ENCODE results near the gene MCFD2. TPM values are rescaled to one million over a fixed set of nuclear protein-coding genes. Genes with fewer than 3 reads are reported as not detected.
"Not testable (repeated sequence)": the region's sequence is repeated elsewhere in the genome, so short reads cannot be mapped to it uniquely, and the experiment has no call there.

Gene MCFD2
- total RNA-seq, 1 donor from 2014 or later: 82.0 TPM

- Mint-ChIP-seq H3K27me3 (ENCODE audit: low read depth) (no peaks in the 10 kb centered on the region), H3K9me3 (no peaks in the 10 kb centered on the region), H3K36me3 (no peaks in the 10 kb centered on the region), H3K4me3 (no peak overlapping the region), H3K27ac (no peak overlapping the region), H3K4me1 (peaks cover 22% of the 10 kb centered on the region)
- DNase-seq (ENCODE audit: low spot score in 2 of 2, unreplicated experiment in 2 of 2): no peak
- TF ChIP-seq CTCF (IDR thresholded peaks at IDR 0.05; ENCODE audit: unreplicated experiment): no peak
Measured at GRCh38 chr2:46878240-46878877, 37.2 kb downstream of the MCFD2 start.

- Mint-ChIP-seq H3K4me1 (peaks cover 29% of the 10 kb centered on the region), H3K36me3 (no peaks in the 10 kb centered on the region), H3K9me3 (no peaks in the 10 kb centered on the region), H3K4me3 (no peak overlapping the region), H3K27ac (no peak overlapping the region), H3K27me3 (ENCODE audit: low read depth) (no peaks in the 10 kb centered on the region)
- no peak for TF ChIP-seq CTCF (IDR thresholded peaks at IDR 0.05; ENCODE audit: unreplicated experiment)
- DNase-seq (ENCODE audit: low spot score in 2 of 2, unreplicated experiment in 2 of 2): no peak
Measured at GRCh38 chr2:46877619-46878113, 37.9 kb downstream of the MCFD2 start.

GRCh38 chr2:46876741-46877384, 38.7 kb downstream of the MCFD2 start:
- no peak for DNase-seq (ENCODE audit: low spot score in 2 of 2, unreplicated experiment in 2 of 2)
- TF ChIP-seq CTCF (IDR thresholded peaks at IDR 0.05; ENCODE audit: unreplicated experiment): no peak

GRCh38 chr2:46875962-46876689, 39.5 kb downstream of the MCFD2 start:
- H3K27me3 Mint-ChIP-seq (ENCODE audit: low read depth); H3K9me3 Mint-ChIP-seq; DNase-seq (ENCODE audit: low spot score in 2 of 2, unreplicated experiment in 2 of 2); H3K36me3 Mint-ChIP-seq; H3K4me3 Mint-ChIP-seq; H3K27ac Mint-ChIP-seq: not testable (repeated sequence)
- peaks cover 24% of the 10 kb centered on the region for H3K4me1 Mint-ChIP-seq

More at GRCh38 chr2:46876741-46877384, 38.7 kb downstream of the MCFD2 start:
- H3K27me3 Mint-ChIP-seq (ENCODE audit: low read depth): no peaks in the 10 kb centered on the region
- no peak overlapping the region for H3K27ac Mint-ChIP-seq
- no peaks in the 10 kb centered on the region for H3K36me3 Mint-ChIP-seq
- no peak overlapping the region for H3K4me3 Mint-ChIP-seq
- no peaks in the 10 kb centered on the region for H3K9me3 Mint-ChIP-seq
- peaks cover 29% of the 10 kb centered on the region for H3K4me1 Mint-ChIP-seq

GRCh38 chr2:46875226-46875899, 40.2 kb downstream of the MCFD2 start:
- TF ChIP-seq CTCF (IDR thresholded peaks at IDR 0.05; ENCODE audit: unreplicated experiment): no peak
- Mint-ChIP-seq H3K4me1 (peaks cover 31% of the 10 kb centered on the region), H3K27me3 (ENCODE audit: low read depth) (peaks cover 6% of the 10 kb centered on the region), H3K9me3 (no peaks in the 10 kb centered on the region), H3K36me3 (no peaks in the 10 kb centered on the region), H3K27ac (no peak overlapping the region), H3K4me3 (no peak overlapping the region)
- DNase-seq (ENCODE audit: low spot score in 2 of 2, unreplicated experiment in 2 of 2): no peak
